Esophagus (tissue), 2 donors: ENCODE results near the gene NOTCH2. TPM values are rescaled to one million over a fixed set of nuclear protein-coding genes. Genes with fewer than 3 reads are reported as not detected.
"Not testable (repeated sequence)": the region's sequence is repeated elsewhere in the genome, so short reads cannot be mapped to it uniquely, and the experiment has no call there.

Experiments used
- H3K27ac ChIP-seq, 2 donors: one replicate each; pipeline ENCODE4 v1.5.1; 2013; ENCODE audit warnings: low read depth in 2 of 2, mild to moderate bottlenecking in 2 of 2, inconsistent platforms in 1 of 2, low read length in 1 of 2, moderate library complexity in 1 of 2
- H3K27me3 ChIP-seq, 2 donors: one replicate each; pipeline ENCODE4 v1.6.1; 2013; ENCODE audit warnings: low read length in 2 of 2, control low read depth in 1 of 2, mild to moderate bottlenecking in 1 of 2; ENCODE audit not compliant: insufficient read depth in 2 of 2, control insufficient read depth in 1 of 2
- H3K36me3 ChIP-seq, 2 donors: one replicate each; pipeline ENCODE4 v1.6.1; 2013; ENCODE audit warnings: low read length in 1 of 2; ENCODE audit not compliant: control insufficient read depth in 2 of 2, insufficient read depth in 2 of 2
- H3K4me1 ChIP-seq, 2 donors: one replicate each; pipeline ENCODE4 v1.6.1; 2013; ENCODE audit warnings: low read length in 1 of 2; ENCODE audit not compliant: control insufficient read depth in 2 of 2, insufficient read depth in 2 of 2
- H3K4me3 ChIP-seq, 2 donors: one replicate each; pipeline ENCODE4 v1.5.1; 2013; ENCODE audit warnings: low read length in 2 of 2, mild to moderate bottlenecking in 2 of 2, low read depth in 1 of 2, moderate library complexity in 1 of 2
- H3K9me3 ChIP-seq, 2 donors: one replicate each; pipeline ENCODE4 v1.6.1; 2013; ENCODE audit warnings: mild to moderate bottlenecking in 2 of 2, low read depth in 1 of 2, low read length in 1 of 2, moderate library complexity in 1 of 2; ENCODE audit not compliant: control insufficient read depth in 2 of 2, insufficient read depth in 1 of 2
- WGBS, 2 donors: extraction: QIAGEN DNeasy Blood & Tissue Kit; methylation state at CpG; one replicate each; pipeline ENCODE4 v1.1.7; 2013; 5-methylcytosine and 5-hydroxymethylcytosine counted together
- polyA plus RNA-seq, 2 donors: library from polyadenylated mRNA; stranded (reverse); fragments of 200-250 nt; gene quantifications; one replicate each; pipeline ENCODE4 v1.2.3, GENCODE V29; 2013
- donor health status: healthy with polysubstance abuse.
- donor health status: Bipolar disorder and iron deficiency.

NOTCH2 gene
- polyA plus RNA-seq, 2 donors = 12.5 TPM

DNA sequence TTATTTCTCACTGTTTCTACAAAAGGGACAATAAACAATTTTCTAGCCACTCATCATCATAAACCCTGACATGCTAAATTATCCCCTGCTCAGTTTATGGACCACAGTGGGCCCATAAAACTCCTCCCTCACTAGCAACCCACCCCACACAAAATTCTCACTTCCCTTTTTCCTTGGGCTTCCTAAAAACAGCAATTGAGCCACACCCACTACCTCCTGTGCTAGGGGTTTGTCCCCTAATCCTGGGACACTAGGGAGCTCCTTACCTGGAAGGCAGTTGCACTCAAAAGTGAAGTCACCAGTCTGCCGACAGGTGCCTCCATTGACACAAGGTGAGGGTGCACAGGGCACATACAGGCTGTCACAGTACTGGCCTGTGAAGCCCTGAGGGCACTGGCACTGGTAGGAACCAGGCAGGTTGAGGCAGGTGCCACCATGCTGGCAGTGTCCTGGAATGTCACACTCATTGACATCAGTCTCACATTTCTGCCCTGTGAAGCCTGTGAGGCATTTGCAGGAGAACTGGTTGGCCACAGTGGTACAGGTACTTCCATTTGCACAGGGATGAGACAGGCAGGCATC lies 72.6 kb downstream of the NOTCH2 start:
- WGBS, 2 donors = 65 to 70% methylated on average over 1 of the region's 1 CpG
- H3K4me1 ChIP-seq, H3K27ac ChIP-seq, H3K9me3 ChIP-seq, H3K4me3 ChIP-seq, H3K36me3 ChIP-seq, H3K27me3 ChIP-seq: not testable (repeated sequence)

DNA sequence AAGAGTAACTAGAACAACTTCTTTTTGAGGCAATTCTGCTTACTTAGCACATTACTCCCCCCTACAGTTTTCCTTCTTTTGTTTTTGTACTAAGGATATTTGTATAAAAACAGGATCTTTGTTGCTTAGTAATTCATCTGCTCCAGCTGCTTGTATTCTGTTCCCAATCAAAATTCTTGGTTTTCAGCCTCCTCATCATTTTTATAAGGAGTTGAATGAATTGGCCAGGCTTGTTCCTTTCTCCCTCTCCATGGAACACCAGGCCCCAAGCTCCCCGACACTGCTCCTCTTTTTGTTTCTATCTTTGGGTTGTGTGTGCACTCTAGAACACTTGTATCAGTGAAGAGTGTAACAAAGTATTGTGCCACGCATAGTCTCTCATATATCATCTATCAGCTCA lies 73.5 kb downstream of the NOTCH2 start:
- H3K36me3 ChIP-seq, H3K27ac ChIP-seq, H3K4me1 ChIP-seq, H3K27me3 ChIP-seq, H3K4me3 ChIP-seq, H3K9me3 ChIP-seq: not testable (repeated sequence)
- WGBS, 2 donors = 67% methylated on average over 1 of the region's 2 CpGs; no CpG with 5 or more reads in 1 of the 2 donors

DNA sequence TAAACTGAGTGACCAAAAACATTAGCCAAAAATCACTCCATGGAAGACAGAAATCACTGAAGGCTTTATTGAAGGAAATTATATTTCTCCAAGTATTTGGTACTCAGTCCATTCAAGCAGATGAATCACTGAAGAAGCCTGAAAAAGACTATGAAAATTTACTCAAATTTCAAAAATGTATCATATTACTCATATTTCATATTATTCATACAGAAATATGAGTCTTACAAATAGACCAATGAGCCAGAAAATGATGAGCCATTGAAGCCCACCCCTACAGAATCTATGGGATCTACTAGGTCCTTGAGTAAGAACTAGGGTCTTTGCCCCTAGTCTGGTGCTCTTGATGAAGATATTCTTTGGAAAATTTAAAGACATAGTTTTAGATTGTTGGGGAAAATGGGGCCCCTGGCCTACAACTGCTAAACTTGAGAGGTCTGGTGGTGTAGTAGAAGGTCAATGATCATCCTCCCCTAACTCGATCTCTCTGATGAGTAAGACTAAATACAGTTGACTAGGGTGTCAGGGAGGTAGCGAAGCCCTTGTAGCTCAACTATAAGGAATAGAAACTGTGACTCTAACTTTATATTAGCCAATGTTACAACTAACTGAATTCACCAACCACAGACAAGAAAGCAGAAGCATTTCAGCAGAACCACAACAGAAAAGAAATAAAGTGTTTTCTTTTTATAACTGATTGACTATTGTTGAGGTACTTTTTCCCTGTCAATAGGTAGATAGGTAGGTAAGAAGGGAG lies 81.0 kb downstream of the NOTCH2 start:
- H3K27ac ChIP-seq = no peak overlapping the region

DNA sequence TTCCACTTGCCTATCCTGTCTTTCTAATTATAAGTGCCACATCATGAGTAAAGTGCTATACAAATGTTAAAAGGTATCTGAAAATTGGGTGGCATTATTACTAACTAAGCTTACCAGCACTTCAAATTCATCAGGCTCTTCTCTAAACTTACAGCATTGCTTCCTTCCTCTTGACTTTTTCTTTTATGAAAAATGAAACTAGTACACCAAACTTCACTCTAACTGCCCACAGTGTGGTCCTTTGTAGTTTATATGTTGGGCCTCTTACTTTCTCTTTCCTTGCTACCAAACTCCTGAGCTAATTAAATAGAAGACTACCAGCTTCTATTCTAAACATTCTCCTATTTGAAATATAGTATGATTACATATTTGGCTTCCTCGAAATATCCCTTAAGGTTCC lies 81.8 kb downstream of the NOTCH2 start:
- Histone ChIP-seq H3K27me3 (no peaks in the 10 kb centered on the region), H3K9me3 (no peaks in the 10 kb centered on the region), H3K4me1 (peaks cover 0 to 1% of the 10 kb centered on the region in 2 donors), H3K4me3 (no peak overlapping the region), H3K36me3 (peaks cover 0 to 5% of the 10 kb centered on the region in 2 donors), H3K27ac (no peak overlapping the region)
- 71 to 81% methylated on average over 1 of the region's 1 CpG for WGBS, 2 donors

More for the DNA sequence above, 81.0 kb downstream of the NOTCH2 start:
- Histone ChIP-seq H3K4me3 (no peak overlapping the region), H3K4me1 (peaks cover 0 to 1% of the 10 kb centered on the region in 2 donors), H3K27me3 (no peaks in the 10 kb centered on the region), H3K36me3 (peaks cover 0 to 5% of the 10 kb centered on the region in 2 donors), H3K9me3 (no peaks in the 10 kb centered on the region)
- 79 to 86% methylated on average over 2 of the region's 2 CpGs for WGBS, 2 donors

DNA sequence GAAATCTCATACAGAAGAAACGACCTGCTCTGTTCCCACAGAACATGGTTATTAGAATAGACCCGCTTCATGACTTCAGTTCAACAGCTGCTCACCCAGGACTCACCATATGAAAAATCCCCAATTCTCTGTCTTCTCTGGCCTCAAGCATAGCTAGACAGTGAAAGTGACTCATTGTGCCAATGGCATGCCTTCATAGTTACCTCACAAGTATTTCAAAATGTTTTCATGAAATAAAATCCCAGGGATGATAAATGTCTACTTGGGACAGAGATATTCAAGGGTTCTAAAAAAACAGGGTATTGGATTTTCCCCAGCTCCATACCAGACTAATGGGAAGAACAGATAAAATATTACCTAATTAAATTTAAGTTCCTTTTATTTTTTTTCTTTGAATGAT lies 82.3 kb downstream of the NOTCH2 start:
- H3K27ac ChIP-seq = no peak overlapping the region

DNA sequence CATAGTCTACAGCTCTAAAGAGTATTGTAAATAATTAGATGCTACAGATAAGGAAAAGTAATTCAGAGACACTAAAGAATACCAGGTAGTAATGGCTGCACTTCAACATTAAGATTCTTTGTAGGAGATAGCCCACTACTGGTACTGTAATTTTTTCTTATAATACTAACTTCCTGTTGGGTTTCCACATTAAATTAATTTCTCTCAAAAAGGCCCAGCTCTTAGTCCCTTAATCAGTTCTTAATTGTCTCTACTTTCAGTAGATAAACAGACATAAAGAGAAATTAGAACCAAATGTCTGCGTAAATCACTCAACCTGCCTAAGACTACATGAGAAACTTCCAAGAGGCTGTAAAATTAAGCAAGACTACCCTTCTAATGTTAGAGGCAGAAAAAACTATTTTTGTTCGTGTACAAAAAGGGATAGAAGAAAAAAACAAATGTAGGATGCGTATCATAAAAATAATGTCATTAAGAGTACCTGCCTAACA lies 83.4 kb downstream of the NOTCH2 start:
- WGBS, 2 donors = 81 to 93% methylated on average over 3 of the region's 3 CpGs
- H3K4me1 ChIP-seq = peaks cover 0 to 3% of the 10 kb centered on the region in 2 donors
- H3K27ac ChIP-seq = no peak overlapping the region

More for the DNA sequence above, 82.3 kb downstream of the NOTCH2 start:
- H3K9me3 ChIP-seq = no peaks in the 10 kb centered on the region
- peaks cover 0 to 1% of the 10 kb centered on the region in 2 donors for H3K4me1 ChIP-seq
- H3K36me3 ChIP-seq = peaks cover 0 to 5% of the 10 kb centered on the region in 2 donors
- no peak overlapping the region for H3K4me3 ChIP-seq
- 37 to 66% methylated on average over 2 of the region's 2 CpGs for WGBS, 2 donors
- H3K27me3 ChIP-seq = no peaks in the 10 kb centered on the region

DNA sequence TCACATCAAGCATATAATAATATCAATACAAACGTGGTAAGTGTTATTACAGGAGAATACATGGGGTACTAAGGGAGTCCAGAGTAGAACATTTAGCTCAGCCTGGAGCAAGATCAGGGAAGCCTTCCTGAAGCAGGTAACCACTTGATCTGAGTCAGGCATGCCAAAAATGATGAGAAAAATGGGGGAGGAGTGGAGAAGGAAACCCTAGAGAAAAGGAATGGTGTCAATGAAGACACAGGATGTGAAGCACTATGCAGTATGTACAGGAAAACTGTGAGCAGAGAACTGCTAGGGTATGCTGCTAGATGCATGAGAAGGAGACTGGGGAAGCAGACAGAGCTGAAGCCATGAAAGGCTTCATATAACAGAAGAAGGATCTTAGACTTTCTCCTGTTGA lies 84.7 kb downstream of the NOTCH2 start:
- Histone ChIP-seq H3K27me3 (no peaks in the 10 kb centered on the region), H3K36me3 (peaks cover 0 to 5% of the 10 kb centered on the region in 2 donors), H3K4me1 (peaks cover 0 to 3% of the 10 kb centered on the region in 2 donors), H3K4me3 (no peak overlapping the region), H3K27ac (no peak overlapping the region), H3K9me3 (no peaks in the 10 kb centered on the region)
- WGBS, 2 donors = 41 to 52% methylated on average over 1 of the region's 1 CpG

More for the DNA sequence above, 83.4 kb downstream of the NOTCH2 start:
- Histone ChIP-seq H3K4me3 (no peak overlapping the region), H3K9me3 (no peaks in the 10 kb centered on the region), H3K27me3 (no peaks in the 10 kb centered on the region), H3K36me3 (peaks cover 0 to 5% of the 10 kb centered on the region in 2 donors)

DNA sequence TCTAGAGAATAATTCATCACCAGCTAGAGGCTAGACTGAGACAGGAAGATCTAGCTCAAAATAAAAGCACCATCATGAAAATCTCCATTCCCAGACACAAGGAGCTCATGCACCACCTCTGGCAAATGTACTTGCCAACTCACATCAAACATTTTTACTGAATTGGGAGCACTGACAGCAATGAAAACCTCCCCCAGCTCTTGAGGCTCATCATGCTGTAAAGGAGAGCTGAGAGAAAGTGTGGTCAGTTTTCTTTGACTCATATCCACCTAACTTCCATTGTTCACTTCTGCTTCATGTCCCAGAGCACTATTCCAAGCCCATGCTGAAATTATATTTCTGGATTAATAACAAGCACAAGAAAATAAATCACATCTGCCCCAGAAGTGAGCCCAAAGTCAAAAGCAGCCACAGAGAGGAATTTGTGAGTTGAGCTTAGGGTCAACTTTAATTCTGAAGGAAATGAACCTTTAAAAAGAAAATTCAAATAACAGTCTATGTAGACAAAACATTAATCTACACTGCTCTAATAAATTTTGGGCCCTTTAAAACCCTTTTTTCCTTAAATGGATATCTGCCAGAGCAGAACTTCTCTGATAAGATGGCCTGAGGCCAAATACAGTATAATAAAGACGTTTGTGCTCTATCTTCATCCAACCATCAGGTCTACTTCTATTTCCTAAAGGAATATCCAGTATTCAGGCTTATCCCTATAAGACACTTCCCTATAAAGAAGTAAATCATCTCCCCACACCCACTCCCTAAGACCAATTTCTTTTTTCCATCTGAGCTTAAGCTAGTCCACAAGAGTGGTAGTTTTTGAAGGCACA lies 87.3 kb downstream of the NOTCH2 start:
- 24 to 30% methylated on average over 1 of the region's 1 CpG for WGBS, 2 donors
- Histone ChIP-seq H3K9me3 (no peaks in the 10 kb centered on the region), H3K36me3 (peaks cover 0 to 5% of the 10 kb centered on the region in 2 donors), H3K4me1 (peaks cover 0 to 7% of the 10 kb centered on the region in 2 donors), H3K4me3 (no peak overlapping the region), H3K27me3 (no peaks in the 10 kb centered on the region), H3K27ac (no peak overlapping the region)

DNA sequence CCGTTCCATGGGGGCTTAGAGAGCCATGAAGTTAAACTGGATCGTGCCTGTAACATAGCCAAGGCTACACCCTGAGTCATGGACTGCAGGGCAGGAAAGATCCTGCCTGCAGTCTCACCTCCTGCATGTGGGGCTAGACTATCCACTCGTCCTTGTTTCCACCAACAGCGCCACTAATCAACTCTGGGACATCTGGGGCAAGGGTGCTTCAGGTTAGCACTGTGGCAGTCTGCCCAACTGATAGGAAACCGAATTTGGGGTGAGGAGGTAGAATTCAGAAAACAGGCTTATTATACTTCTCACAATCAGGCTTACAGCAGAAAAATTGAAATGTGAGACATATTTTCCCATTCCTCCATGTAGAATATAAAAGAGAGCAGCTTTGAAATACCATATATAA lies 88.0 kb downstream of the NOTCH2 start:
- Histone ChIP-seq H3K27me3 (no peaks in the 10 kb centered on the region), H3K4me3 (no peak overlapping the region), H3K36me3 (peaks cover 0 to 5% of the 10 kb centered on the region in 2 donors), H3K9me3 (no peaks in the 10 kb centered on the region), H3K4me1 (peaks cover 0 to 9% of the 10 kb centered on the region in 2 donors), H3K27ac (no peak overlapping the region)
- 76 to 77% methylated on average over 5 of the region's 5 CpGs for WGBS, 2 donors
